Lower lobe of right lung (tissue), 2 donors: Measurements from ENCODE around the gene EEA1. TPM values are rescaled to one million over a fixed set of nuclear protein-coding genes. Genes with fewer than 3 reads are reported as not detected.
A peak's percentile ranks its signal among the peaks of the same experiment; 100 is the strongest.

Experiments
- ATAC-seq, 2 donors: fragments of 200-7000 bp; cut with Tn5 transposase; one replicate each; pipeline ENCODE4 v1.9.1; 2020 to 2022; ENCODE audit warnings: mild to moderate bottlenecking in 2 of 2, moderate library complexity in 2 of 2
- DNase-seq: peaks from one replicate; pipeline ENCODE4 v3.0.0-alpha.2; 2020
- H3K27ac ChIP-seq: fragments of 200-600 bp; one replicate; pipeline ENCODE4 v1.8.0; 2022
- H3K27me3 ChIP-seq: fragments of 200-600 bp; one replicate; pipeline ENCODE4 v1.8.0; 2022; ENCODE audit warnings: low read depth
- H3K36me3 ChIP-seq: fragments of 200-600 bp; one replicate; pipeline ENCODE4 v1.8.0; 2022; ENCODE audit warnings: mild to moderate bottlenecking
- H3K4me1 ChIP-seq: fragments of 200-600 bp; one replicate; pipeline ENCODE4 v1.8.0; 2022
- H3K4me3 ChIP-seq: fragments of 200-600 bp; one replicate; pipeline ENCODE4 v1.8.0; 2022; ENCODE audit warnings: mild to moderate bottlenecking
- H3K9me3 ChIP-seq: fragments of 200-600 bp; one replicate; pipeline ENCODE4 v1.8.0; 2022
- CTCF ChIP-seq: fragments of 200-600 bp; IDR thresholded peaks from one replicate; pipeline ENCODE4 v1.8.0; 2022; ENCODE audit warnings: antibody characterized with exemption, mild to moderate bottlenecking
- intact Hi-C: fragments of 100-400 bp; cut with DNase I; formaldehyde crosslinking; loops from one replicate; pipeline ENCODE4 v1.11.0; 2022
- total RNA-seq: library from RNA; stranded (reverse); fragmentation: NEBNext Ultra II Directional; extraction: Animal tissue kit (Norgen Biotek cat#: 25700); gene quantifications from one replicate; pipeline ENCODE4 v1.2.1, GENCODE V29; 2021
- donor health status: DM: no; HTN: yes; CAD: no; lungs with severe emphysema.

Gene EEA1
- total RNA-seq, 1 donor from 2014 or later: 33.5 TPM

DNA sequence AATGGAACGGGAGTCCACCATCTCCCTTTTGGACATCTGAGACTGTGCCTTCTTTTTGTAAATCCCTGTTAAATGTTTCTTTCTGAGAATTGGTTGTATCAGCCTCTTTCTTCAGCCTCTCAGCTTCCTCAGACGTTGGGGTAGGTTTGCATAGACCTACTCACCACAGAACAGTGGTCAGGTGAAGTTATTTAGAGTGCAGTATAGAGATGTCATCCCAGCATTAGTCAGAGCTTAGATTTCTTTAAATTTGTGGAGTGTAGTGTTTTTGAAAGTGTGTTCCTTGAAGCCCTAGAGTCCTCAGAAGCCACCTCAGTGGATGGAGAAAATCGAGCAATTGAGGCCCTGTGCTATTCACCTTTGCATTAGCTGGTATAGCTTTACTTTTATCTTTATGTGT, 8.9 kb upstream of the EEA1 start:
- Histone ChIP-seq H3K36me3 (no peaks in the 10 kb centered on the region), H3K27ac (no peak overlapping the region), H3K4me1 (no peaks in the 10 kb centered on the region), H3K4me3 (no peak overlapping the region), H3K9me3 (no peaks in the 10 kb centered on the region), H3K27me3 (no peaks in the 10 kb centered on the region)
- DNase-seq (no peak), ATAC-seq (no peak)
- intact Hi-C loops: no loop called here
- no peak for TF ChIP-seq CTCF

DNA sequence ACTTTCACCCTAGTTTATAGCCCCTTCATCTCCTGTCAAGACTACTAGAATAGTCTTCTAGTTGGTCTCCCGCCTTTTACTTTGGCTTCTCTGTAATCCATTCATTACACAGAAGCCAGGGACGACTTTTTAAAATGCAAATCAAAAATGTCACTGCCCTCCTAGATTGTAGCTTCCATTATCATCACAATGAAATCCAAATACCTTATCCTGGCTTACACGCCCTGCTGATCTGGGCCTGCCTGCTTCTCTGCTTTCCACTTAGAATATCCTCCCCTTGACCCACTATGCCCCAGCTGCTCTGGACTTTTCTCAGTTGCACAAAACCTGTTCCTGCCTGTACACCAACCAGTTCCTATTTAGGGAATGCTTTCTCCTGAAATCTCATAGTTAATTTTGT, 4.5 kb upstream of the EEA1 start:
- no peak for TF ChIP-seq CTCF
- Histone ChIP-seq H3K36me3 (no peaks in the 10 kb centered on the region), H3K27ac (no peak overlapping the region), H3K4me3 (no peak overlapping the region), H3K4me1 (peaks cover 7% of the 10 kb centered on the region), H3K27me3 (no peaks in the 10 kb centered on the region), H3K9me3 (no peaks in the 10 kb centered on the region)
- intact Hi-C loops: no loop called here
- ATAC-seq (no peak), DNase-seq (no peak)

DNA sequence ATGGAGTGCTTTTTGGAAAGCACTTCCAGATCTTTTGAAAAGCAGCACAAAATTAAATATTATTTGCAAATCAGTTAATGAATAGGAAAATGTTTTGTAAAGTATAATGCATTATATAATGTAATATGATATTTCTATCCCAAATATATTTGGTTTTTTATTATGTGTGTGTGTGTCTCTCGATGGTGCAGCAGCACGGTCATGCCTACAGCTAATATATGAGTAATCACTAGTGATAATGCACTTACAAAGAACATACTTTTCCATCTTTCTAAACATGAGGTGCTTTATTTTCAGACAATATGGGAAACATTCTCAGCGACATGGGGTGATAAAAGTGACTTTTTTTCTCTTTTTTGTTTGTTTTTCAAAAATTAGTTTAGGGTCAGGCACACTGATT, 1.3 kb upstream of the EEA1 start:
- H3K27me3 ChIP-seq: no peaks in the 10 kb centered on the region
- ATAC-seq: no peak
- DNase-seq: no peak
- peak overlapping the region; percentile 68 for H3K4me3 ChIP-seq
- H3K36me3 ChIP-seq: no peaks in the 10 kb centered on the region
- H3K27ac ChIP-seq: peak overlapping the region; percentile 98
- TF ChIP-seq CTCF: no peak
- intact Hi-C loops: no loop called here
- H3K9me3 ChIP-seq: no peaks in the 10 kb centered on the region
- peaks cover 29% of the 10 kb centered on the region for H3K4me1 ChIP-seq

- no peak for DNase-seq
- no peak for TF ChIP-seq CTCF
These were observed 888 bp upstream of the EEA1 start for GRCh38 chr12:92929983-92930382.

DNA sequence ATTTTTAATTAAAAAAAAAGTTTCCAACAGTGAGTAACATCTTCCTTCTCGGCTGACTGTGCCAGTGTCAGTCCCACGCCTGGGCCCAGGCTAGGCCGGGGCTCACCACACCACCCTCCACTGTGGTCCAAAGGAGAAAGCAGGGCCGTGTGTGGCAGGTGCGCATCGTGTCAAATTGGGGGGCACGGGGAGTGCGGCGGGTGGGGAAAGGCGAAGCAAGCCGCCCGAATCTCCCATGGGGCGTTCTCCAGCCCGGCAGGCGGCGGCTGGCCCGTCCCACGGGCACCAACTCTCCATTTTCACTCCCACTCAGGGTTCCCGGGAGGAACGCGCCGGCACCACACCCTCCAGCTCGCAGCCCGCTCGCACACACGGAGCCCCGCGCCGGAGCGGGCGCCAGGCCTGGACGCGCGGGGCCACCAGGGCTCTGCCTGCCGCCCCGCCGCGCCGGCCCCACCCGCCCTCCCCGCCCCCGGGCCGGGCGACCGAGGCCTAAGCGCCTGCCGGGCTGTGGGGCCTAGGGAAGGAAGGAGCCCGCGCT, 604 bp downstream of the EEA1 start:
- Histone ChIP-seq H3K9me3 (no peaks in the 10 kb centered on the region), H3K27ac (peak overlapping the region; percentile 98), H3K36me3 (no peaks in the 10 kb centered on the region), H3K4me1 (peaks cover 29% of the 10 kb centered on the region), H3K4me3 (peak overlapping the region; percentile 68), H3K27me3 (no peaks in the 10 kb centered on the region)
- intact Hi-C loops: no loop called here
- no peak for TF ChIP-seq CTCF
- DNase-seq: peak; percentile 68
- peak; percentile 74 to 76 for ATAC-seq

More at GRCh38 chr12:92929983-92930382, 888 bp upstream of the EEA1 start:
- Histone ChIP-seq H3K4me3 (peak overlapping the region; percentile 68), H3K9me3 (no peaks in the 10 kb centered on the region), H3K27me3 (no peaks in the 10 kb centered on the region), H3K36me3 (no peaks in the 10 kb centered on the region), H3K4me1 (peaks cover 29% of the 10 kb centered on the region), H3K27ac (peak overlapping the region; percentile 98)
- intact Hi-C loops: no loop called here
- ATAC-seq: no peak
